SK-N-SH (cell line): ENCODE measurements around the gene HSD3B2. TPM values are rescaled to one million over a fixed set of nuclear protein-coding genes. Genes with fewer than 3 reads are reported as not detected.

ENCODE experiments used
- CTCF ChIA-PET: fragments of 300-600, 350-600 bp; formaldehyde crosslinking; extraction: SDS; loops from one replicate; lab custom pipeline; 2021; lab: Yijun Ruan, JAX
- POLR2A ChIA-PET: fragments of 350-600 bp; sonication (Branson Sonifier 250); formaldehyde crosslinking; extraction: SDS; loops from one replicate; lab custom pipeline; 2020; ENCODE audit warnings: antibody characterized with exemption, inconsistent platforms; lab: Yijun Ruan, JAX
- DNase-seq: peaks from one replicate; pipeline ENCODE4 v3.0.0; 2012
- H2AFZ ChIP-seq: fragments of 200-600 bp; sonication (generic); 2 replicates; pipeline ENCODE4 v1.8.1; 2016; ENCODE audit warnings: antibody characterized with exemption, mild to moderate bottlenecking, low read depth
- H3F3A ChIP-seq: fragments of 200-600 bp; sonication (generic); replicated peaks from 2 replicates; pipeline ENCODE3; 2016; ENCODE audit warnings: antibody characterized with exemption, mild to moderate bottlenecking; ENCODE audit not compliant: insufficient read depth
- H3K27ac ChIP-seq, 2 experiments: fragments of 200-500 bp in 1 of 2; fragments of 200-600 bp in 1 of 2; sonication (Bioruptor generic) in 1 of 2; sonication (generic), shearing (Covaris generic) in 1 of 2; 2 replicates each; pipeline versions ENCODE4 v1.5.1 to v1.6.1; 2014 to 2016; ENCODE audit warnings: low read depth in 2 of 2, inconsistent platforms in 1 of 2, low read length in 1 of 2, mild to moderate bottlenecking in 1 of 2, mixed read lengths in 1 of 2
- H3K27me3 ChIP-seq: fragments of 200-600 bp; sonication (generic), shearing (Covaris generic); 2 replicates; pipeline ENCODE4 v1.6.1; 2016; ENCODE audit warnings: mixed run types; ENCODE audit not compliant: insufficient read depth
- H3K36me3 ChIP-seq, 2 experiments: fragments of 200-500 bp in 1 of 2; fragments of 200-600 bp in 1 of 2; sonication (Bioruptor generic) in 1 of 2; sonication (generic) in 1 of 2; replicated peaks in 1 of 2; 2 replicates each; pipeline versions ENCODE3 to v1.5.1; 2014 to 2016; ENCODE audit warnings: low read length in 1 of 2, mild to moderate bottlenecking in 1 of 2; ENCODE audit not compliant: insufficient read depth in 2 of 2, control insufficient read depth in 1 of 2
- H3K4me1 ChIP-seq, 2 experiments: fragments of 200-500 bp in 1 of 2; fragments of 200-600 bp in 1 of 2; sonication (Bioruptor generic) in 1 of 2; sonication (generic), shearing (Covaris generic) in 1 of 2; 2 replicates each; pipeline versions ENCODE4 v1.5.1 to v1.6.1; 2014 to 2016; ENCODE audit warnings: low read depth in 1 of 2, low read length in 1 of 2, mixed run types in 1 of 2; ENCODE audit not compliant: insufficient read depth in 2 of 2, control insufficient read depth in 1 of 2
- H3K4me2 ChIP-seq: fragments of 200-600 bp; sonication (generic), shearing (Covaris generic); 2 replicates; pipeline ENCODE4 v1.6.1; 2017; ENCODE audit warnings: mixed run types
- H3K4me3 ChIP-seq, 2 experiments: fragments of 200-500 bp in 1 of 2; fragments of 200-600 bp in 1 of 2; sonication (Bioruptor generic) in 1 of 2; sonication (generic), shearing (Covaris generic) in 1 of 2; 2 replicates each; pipeline versions ENCODE4 v1.5.1 to v1.8.1; 2014 to 2016; ENCODE audit warnings: low read depth in 2 of 2, inconsistent platforms in 1 of 2, low read length in 1 of 2, mild to moderate bottlenecking in 1 of 2, mixed read lengths in 1 of 2, moderate library complexity in 1 of 2
- H3K79me2 ChIP-seq: fragments of 200-600 bp; sonication (generic); 2 replicates; pipeline ENCODE4 v1.8.1; 2017; ENCODE audit warnings: mild to moderate bottlenecking; ENCODE audit not compliant: insufficient read depth
- H3K9ac ChIP-seq: fragments of 200-600 bp; sonication (generic); 2 replicates; pipeline ENCODE4 v1.6.1; 2017; ENCODE audit warnings: mixed run types
- H3K9me2 ChIP-seq: fragments of 200-600 bp; sonication (generic); 2 replicates; pipeline ENCODE4 v1.6.1; 2017; ENCODE audit warnings: mixed run types
- H3K9me3 ChIP-seq: fragments of 200-600 bp; sonication (generic); 2 replicates; pipeline ENCODE4 v1.6.1; 2017; ENCODE audit warnings: mixed run types, mild to moderate bottlenecking, moderate library complexity
- H4K20me1 ChIP-seq: fragments of 200-600 bp; sonication (generic); 2 replicates; pipeline ENCODE4 v1.6.1; 2017; ENCODE audit warnings: mild to moderate bottlenecking, mixed run types; ENCODE audit not compliant: insufficient read depth
- CHD2 ChIP-seq: fragments of 150-350 bp; IDR thresholded peaks from 2 replicates; pipeline ENCODE4 v1.6.1; 2018; ENCODE audit warnings: low read length; ENCODE audit not compliant: partially characterized antibody
- EZH2phosphoT487 ChIP-seq: fragments of 200-600 bp; sonication (generic); IDR thresholded peaks from 2 replicates; pipeline ENCODE4 v1.6.1; 2017; ENCODE audit warnings: low read depth, mixed run types, mild to moderate bottlenecking, antibody characterized with exemption, moderate library complexity, borderline replicate concordance
- FOXM1 ChIP-seq: IDR thresholded peaks from 2 replicates; pipeline ENCODE4 v1.4.0; 2012; ENCODE audit warnings: low read depth, mild to moderate bottlenecking
- MEF2A ChIP-seq: IDR thresholded peaks from 2 replicates; pipeline ENCODE4 v1.4.0; 2012; ENCODE audit warnings: low read depth, borderline replicate concordance
- NFIC ChIP-seq: IDR thresholded peaks from 2 replicates; pipeline ENCODE4 v1.4.0; 2012; ENCODE audit warnings: borderline replicate concordance
- NRF1 ChIP-seq: IDR thresholded peaks from 2 replicates; pipeline ENCODE4 v1.6.1; 2012; ENCODE audit warnings: low read depth, mild to moderate bottlenecking, low read length
- RAD21 ChIP-seq: IDR thresholded peaks from 2 replicates; pipeline ENCODE4 v1.6.1; 2012; ENCODE audit warnings: mild to moderate bottlenecking, low read length
- RCOR1 ChIP-seq: fragments of 150-350 bp; IDR thresholded peaks from 2 replicates; pipeline ENCODE4 v1.6.1; 2017; ENCODE audit warnings: antibody characterized with exemption, low read length
- RFX5 ChIP-seq: IDR thresholded peaks from 2 replicates; pipeline ENCODE4 v1.6.1; 2012; ENCODE audit warnings: mild to moderate bottlenecking, improper control_type of control experiment, low read length
- RXRA ChIP-seq: IDR thresholded peaks from 2 replicates; pipeline ENCODE4 v1.4.0; 2012; ENCODE audit warnings: low read depth, mild to moderate bottlenecking, borderline replicate concordance
- SMC3 ChIP-seq: IDR thresholded peaks from 2 replicates; pipeline ENCODE4 v1.6.1; 2012; ENCODE audit warnings: low read depth, low read length, improper control_type of control experiment
- TAF1 ChIP-seq: IDR thresholded peaks from 2 replicates; pipeline ENCODE4 v1.6.1; 2012; ENCODE audit warnings: low read depth, mild to moderate bottlenecking, low read length, moderate library complexity, borderline replicate concordance
- TCF12 ChIP-seq: IDR thresholded peaks from 2 replicates; pipeline ENCODE4 v1.4.0; 2012
- YY1 ChIP-seq: IDR thresholded peaks from 2 replicates; pipeline ENCODE4 v1.4.0; 2012; ENCODE audit warnings: low read depth, mild to moderate bottlenecking
- WGBS: methylation state at CpG from one replicate; pipeline ENCODE4 v1.1.6; 2017; ENCODE audit warnings: low lambda C conversion rate; 5-methylcytosine and 5-hydroxymethylcytosine counted together
- polyA plus RNA-seq, 3 experiments: library from polyadenylated mRNA; depleted of rRNA; stranded (reverse); fragments of >200 nt; gene quantifications; 2 replicates each; pipeline ENCODE4 v1.2.3, GENCODE V29; 2012
- TF ChIP-seq, protein P1 (sequence below): IDR thresholded peaks from 2 replicates; pipeline ENCODE4 v1.4.0; 2012; ENCODE audit warnings: low read depth, borderline replicate concordance
- TF ChIP-seq, protein P2 (sequence below): IDR thresholded peaks from 2 replicates; pipeline ENCODE4 v1.4.0; 2012; ENCODE audit warnings: low read depth
- TF ChIP-seq, protein P3 (sequence below): fragments of 150-350 bp; IDR thresholded peaks from 2 replicates; pipeline ENCODE4 v1.6.1; 2017; ENCODE audit warnings: antibody characterized with exemption, low read length, low read depth, borderline replicate concordance
- TF ChIP-seq, protein P4 (sequence below): IDR thresholded peaks from 2 replicates; pipeline ENCODE4 v1.4.0; 2012; ENCODE audit warnings: low read depth, borderline replicate concordance

The HSD3B2 gene
- polyA plus RNA-seq, 1 of the 3 experiments (the other 2 are of a cell fraction), result not detected

DNA sequence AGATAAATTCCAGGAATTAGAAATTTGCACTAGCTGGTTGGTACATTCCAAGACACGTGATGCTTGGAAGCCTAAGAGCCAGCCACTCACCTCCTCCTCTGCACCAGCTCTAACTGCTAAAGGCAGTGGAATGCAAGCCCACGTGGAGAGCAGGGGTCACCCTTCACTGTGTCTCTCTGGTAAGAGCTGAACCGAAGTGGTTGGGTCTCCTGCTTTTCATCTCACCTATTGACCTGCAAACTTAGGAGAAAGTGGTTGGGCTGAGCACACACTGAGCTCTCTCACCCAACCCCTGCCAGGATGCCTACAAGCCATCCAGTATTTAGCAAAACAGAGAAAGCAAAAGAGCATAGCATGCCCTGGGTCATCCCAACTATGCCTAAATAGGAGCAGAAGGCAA is 27.1 kb upstream of the HSD3B2 start (continued):
- TF ChIP-seq SMC3 (no peak), RCOR1 (no peak)

DNA sequence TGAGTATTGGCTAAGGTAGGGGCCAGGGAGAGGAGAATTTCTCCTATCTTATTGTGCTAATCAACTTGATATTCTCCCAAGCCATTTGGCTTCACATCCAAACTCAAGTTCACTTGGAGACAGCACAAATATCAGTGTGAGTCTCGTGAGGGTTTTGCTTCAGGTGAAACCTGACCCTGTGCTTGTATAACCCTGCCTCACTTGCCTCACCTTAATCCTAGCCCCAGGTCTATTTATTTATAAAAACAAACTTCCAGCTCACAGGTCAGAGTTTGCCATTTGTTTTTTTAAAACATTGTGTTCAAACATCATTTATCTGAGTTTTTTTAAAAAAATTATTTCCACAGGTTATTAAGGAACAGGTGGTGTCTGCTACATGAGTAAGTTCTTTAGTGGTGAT is 26.5 kb upstream of the HSD3B2 start:
- Histone ChIP-seq H3K27ac (no peak overlapping the region), H3K4me2 (no peak overlapping the region), H3K9me3 (no peaks in the 10 kb centered on the region), H3K27me3 (no peaks in the 10 kb centered on the region; the same call in 1 of the 2 replicates)
- 0% methylated on average over 1 of the region's 1 CpG for WGBS
- ChIA-PET POLR2A (no interaction called here), CTCF (no interaction called here)
- no peak for TF ChIP-seq NRF1
- TF ChIP-seq RFX5, result no peak
- no peak for TF ChIP-seq CHD2
- no peak for TF ChIP-seq RAD21
- TF ChIP-seq, protein P1, sequence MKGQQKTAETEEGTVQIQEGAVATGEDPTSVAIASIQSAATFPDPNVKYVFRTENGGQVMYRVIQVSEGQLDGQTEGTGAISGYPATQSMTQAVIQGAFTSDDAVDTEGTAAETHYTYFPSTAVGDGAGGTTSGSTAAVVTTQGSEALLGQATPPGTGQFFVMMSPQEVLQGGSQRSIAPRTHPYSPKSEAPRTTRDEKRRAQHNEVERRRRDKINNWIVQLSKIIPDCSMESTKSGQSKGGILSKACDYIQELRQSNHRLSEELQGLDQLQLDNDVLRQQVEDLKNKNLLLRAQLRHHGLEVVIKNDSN, result no peak
- no peak for TF ChIP-seq EZH2phosphoT487
- no peak for TF ChIP-seq SMC3
- TF ChIP-seq MEF2A, result no peak
- TF ChIP-seq, all 33 proteins: peak for 0
- Histone ChIP-seq H3K36me3 (no peaks in the 10 kb centered on the region), H3K4me3 (no peak overlapping the region), H2AFZ (no peak overlapping the region), H3K79me2 (no peaks in the 10 kb centered on the region), H3K4me1 (no peaks in the 10 kb centered on the region), H3K9ac (no peak overlapping the region), H3K9me2 (no peaks in the 10 kb centered on the region), H3F3A (no peaks in the 10 kb centered on the region), H4K20me1 (no peaks in the 10 kb centered on the region)
- no peak for DNase-seq

DNA sequence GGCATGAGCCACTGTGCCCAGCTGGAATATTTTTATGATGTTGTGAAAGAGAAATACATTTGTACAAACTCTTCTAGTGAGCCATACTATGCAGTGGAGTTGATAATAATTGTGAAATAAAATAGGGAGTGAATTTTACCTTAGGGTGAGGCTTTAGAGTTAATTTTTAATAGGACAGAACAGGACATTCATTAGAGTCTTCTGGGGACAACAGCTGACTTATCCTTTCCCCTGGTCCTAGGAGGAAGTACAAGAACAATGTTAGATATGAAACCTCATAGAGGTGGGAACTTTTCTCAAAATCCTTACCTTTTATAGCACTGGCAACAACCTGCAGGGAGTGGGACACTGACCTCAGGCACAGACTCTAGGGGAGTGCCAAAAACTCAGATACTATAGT is 24.4 kb upstream of the HSD3B2 start:
- no peaks in the 10 kb centered on the region for H3K4me1 ChIP-seq
- no peak overlapping the region for H3K4me2 ChIP-seq
- ChIA-PET POLR2A (no interaction called here), CTCF (no interaction called here)
- no peaks in the 10 kb centered on the region for H3K79me2 ChIP-seq
- H4K20me1 ChIP-seq, result no peaks in the 10 kb centered on the region
- H3K27me3 ChIP-seq, result no peaks in the 10 kb centered on the region; the same call in 1 of the 2 replicates
- H3K9me3 ChIP-seq, result no peaks in the 10 kb centered on the region
- no peaks in the 10 kb centered on the region for H3F3A ChIP-seq
- no peaks in the 10 kb centered on the region for H3K9me2 ChIP-seq
- no peaks in the 10 kb centered on the region for H3K36me3 ChIP-seq
- no peak for DNase-seq
- H3K4me3 ChIP-seq, result no peak overlapping the region
- no peak overlapping the region for H3K27ac ChIP-seq
- no peak overlapping the region for H2AFZ ChIP-seq
- no peak overlapping the region for H3K9ac ChIP-seq
- TF ChIP-seq, protein P2, sequence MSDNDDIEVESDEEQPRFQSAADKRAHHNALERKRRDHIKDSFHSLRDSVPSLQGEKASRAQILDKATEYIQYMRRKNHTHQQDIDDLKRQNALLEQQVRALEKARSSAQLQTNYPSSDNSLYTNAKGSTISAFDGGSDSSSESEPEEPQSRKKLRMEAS, result no peak
- TF ChIP-seq RCOR1 (no peak), TCF12 (no peak), NFIC (no peak), RXRA (no peak), TAF1 (no peak), YY1 (no peak), FOXM1 (no peak), CHD2 (no peak), EZH2phosphoT487 (no peak)
- TF ChIP-seq, protein P3, sequence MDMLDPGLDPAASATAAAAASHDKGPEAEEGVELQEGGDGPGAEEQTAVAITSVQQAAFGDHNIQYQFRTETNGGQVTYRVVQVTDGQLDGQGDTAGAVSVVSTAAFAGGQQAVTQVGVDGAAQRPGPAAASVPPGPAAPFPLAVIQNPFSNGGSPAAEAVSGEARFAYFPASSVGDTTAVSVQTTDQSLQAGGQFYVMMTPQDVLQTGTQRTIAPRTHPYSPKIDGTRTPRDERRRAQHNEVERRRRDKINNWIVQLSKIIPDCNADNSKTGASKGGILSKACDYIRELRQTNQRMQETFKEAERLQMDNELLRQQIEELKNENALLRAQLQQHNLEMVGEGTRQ, result no peak
- TF ChIP-seq, protein P4, sequence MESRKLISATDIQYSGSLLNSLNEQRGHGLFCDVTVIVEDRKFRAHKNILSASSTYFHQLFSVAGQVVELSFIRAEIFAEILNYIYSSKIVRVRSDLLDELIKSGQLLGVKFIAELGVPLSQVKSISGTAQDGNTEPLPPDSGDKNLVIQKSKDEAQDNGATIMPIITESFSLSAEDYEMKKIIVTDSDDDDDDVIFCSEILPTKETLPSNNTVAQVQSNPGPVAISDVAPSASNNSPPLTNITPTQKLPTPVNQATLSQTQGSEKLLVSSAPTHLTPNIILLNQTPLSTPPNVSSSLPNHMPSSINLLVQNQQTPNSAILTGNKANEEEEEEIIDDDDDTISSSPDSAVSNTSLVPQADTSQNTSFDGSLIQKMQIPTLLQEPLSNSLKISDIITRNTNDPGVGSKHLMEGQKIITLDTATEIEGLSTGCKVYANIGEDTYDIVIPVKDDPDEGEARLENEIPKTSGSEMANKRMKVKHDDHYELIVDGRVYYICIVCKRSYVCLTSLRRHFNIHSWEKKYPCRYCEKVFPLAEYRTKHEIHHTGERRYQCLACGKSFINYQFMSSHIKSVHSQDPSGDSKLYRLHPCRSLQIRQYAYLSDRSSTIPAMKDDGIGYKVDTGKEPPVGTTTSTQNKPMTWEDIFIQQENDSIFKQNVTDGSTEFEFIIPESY, result no peak
